ENCODE results near the gene RAI1. TPM values are rescaled to one million over a fixed set of nuclear protein-coding genes. Genes with fewer than 3 reads are reported as not detected.

The RAI1 gene
- total RNA-seq, 1 donor from 2014 or later, result 31.1 TPM

DNA sequence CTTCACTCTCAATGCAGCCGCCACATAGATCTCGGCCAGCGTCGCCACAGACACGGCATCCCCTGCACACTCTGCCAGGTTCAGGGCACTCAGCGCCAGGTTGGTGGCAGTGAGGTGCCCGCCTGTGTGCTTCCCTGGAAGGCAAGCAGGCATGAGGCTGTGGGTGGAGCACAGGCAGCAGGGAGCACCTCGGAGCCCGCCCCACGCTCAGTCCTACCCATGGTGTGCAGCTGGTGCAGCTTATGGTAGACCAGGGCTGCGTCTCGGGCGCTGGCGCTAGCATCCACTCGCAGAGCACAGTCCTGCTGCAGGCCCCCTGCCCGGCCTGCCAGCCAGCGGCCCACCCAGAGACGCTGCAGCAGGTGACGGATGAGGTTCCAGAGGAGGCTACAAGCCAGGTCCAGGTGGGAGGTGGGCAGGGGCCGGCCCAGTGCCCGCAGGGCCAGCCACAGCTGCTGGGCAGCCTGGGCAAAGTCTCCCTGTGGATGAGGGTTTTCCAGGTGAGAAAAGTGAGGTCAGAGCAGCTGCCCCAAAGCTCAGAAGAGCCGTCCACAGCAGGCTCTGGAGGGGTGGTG is 135.1 kb downstream of the RAI1 start:
- no peaks in the 10 kb centered on the region for H3K9me3 ChIP-seq
- intact Hi-C loops (cut with DNase I), result no loop called here
- TF ChIP-seq, protein P1, sequence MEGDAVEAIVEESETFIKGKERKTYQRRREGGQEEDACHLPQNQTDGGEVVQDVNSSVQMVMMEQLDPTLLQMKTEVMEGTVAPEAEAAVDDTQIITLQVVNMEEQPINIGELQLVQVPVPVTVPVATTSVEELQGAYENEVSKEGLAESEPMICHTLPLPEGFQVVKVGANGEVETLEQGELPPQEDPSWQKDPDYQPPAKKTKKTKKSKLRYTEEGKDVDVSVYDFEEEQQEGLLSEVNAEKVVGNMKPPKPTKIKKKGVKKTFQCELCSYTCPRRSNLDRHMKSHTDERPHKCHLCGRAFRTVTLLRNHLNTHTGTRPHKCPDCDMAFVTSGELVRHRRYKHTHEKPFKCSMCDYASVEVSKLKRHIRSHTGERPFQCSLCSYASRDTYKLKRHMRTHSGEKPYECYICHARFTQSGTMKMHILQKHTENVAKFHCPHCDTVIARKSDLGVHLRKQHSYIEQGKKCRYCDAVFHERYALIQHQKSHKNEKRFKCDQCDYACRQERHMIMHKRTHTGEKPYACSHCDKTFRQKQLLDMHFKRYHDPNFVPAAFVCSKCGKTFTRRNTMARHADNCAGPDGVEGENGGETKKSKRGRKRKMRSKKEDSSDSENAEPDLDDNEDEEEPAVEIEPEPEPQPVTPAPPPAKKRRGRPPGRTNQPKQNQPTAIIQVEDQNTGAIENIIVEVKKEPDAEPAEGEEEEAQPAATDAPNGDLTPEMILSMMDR (IDR thresholded peaks at IDR 0.05), result no peak
- no peak overlapping the region for H3K27ac ChIP-seq
- DNase-seq, result no peak
- H3K4me3 ChIP-seq, result no peak overlapping the region
- peaks cover 47% of the 10 kb centered on the region for H3K4me1 ChIP-seq
- no peak for ATAC-seq
- no peaks in the 10 kb centered on the region for H3K27me3 ChIP-seq (ENCODE audit: low read depth)
- H3K36me3 ChIP-seq, result peaks cover 76% of the 10 kb centered on the region

DNA sequence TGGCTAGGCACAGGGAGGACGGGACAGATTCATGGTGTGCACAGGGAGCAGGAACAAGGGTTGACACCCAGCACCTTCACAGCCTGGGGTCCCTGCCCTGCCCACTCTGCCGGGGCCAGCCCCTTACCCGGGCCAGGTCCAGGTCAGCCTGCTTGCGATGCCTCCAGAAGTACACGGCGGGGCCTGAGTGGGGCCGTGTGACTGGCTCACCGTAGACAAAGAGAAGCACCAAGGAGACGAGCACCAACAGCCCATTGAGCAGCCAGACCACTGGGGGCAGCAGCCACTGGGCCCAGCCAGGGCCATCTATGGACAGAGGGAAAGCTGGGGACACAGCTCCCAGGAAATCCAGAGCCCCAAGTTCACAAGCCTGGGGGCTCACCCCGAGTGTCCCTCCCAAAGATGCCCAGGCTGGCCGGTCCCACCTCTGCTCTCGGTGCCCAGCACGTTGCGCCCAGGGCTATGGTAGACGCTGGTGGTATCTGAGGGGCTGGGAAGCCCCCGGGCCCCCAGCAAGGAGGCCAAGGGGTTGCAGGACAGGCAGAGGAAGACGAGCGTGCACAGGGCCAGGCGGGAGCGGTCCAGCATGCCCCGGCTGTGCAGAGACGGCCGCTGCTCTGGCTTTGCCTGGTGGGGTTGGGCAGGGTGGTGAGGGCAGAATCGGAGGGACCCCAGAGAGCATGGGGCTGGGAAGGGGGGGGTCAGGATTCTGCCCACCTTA is 135.7 kb downstream of the RAI1 start:
- Histone ChIP-seq H3K27me3 (ENCODE audit: low read depth) (no peaks in the 10 kb centered on the region), H3K4me3 (no peak overlapping the region), H3K4me1 (peaks cover 48% of the 10 kb centered on the region), H3K9me3 (no peaks in the 10 kb centered on the region), H3K27ac (no peak overlapping the region), H3K36me3 (peaks cover 76% of the 10 kb centered on the region)
- DNase-seq (no peak), ATAC-seq (no peak)
- intact Hi-C loops (cut with DNase I), result no loop called here
- TF ChIP-seq, protein P1 (IDR thresholded peaks at IDR 0.05), result no peak

DNA sequence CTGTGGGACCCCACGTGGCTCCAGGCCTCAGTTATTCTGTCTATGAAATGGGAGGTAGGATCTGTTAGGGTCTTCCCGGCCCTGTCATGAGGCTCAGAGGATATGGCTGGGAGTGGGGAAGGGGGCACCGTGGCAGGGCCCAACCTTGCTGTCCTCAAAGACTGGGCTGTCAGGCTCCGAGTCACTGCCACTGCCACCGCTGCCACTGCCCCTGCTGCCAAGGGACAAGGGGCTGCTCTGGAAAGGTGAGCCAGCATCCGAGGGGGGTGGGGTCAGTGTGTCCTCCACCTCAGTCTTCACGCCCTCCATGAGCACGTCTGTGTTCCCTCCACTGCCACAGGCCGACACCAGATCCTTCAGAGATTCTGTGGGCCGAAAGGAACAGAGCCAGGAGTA is 136.3 kb downstream of the RAI1 start:
- TF ChIP-seq, protein P1 (IDR thresholded peaks at IDR 0.05), result no peak
- intact Hi-C loops (cut with DNase I), result no loop called here
- Histone ChIP-seq H3K36me3 (peaks cover 71% of the 10 kb centered on the region), H3K4me1 (peaks cover 48% of the 10 kb centered on the region), H3K9me3 (no peaks in the 10 kb centered on the region), H3K27me3 (ENCODE audit: low read depth) (no peaks in the 10 kb centered on the region), H3K4me3 (no peak overlapping the region), H3K27ac (no peak overlapping the region)
- ATAC-seq (no peak), DNase-seq (no peak)

DNA sequence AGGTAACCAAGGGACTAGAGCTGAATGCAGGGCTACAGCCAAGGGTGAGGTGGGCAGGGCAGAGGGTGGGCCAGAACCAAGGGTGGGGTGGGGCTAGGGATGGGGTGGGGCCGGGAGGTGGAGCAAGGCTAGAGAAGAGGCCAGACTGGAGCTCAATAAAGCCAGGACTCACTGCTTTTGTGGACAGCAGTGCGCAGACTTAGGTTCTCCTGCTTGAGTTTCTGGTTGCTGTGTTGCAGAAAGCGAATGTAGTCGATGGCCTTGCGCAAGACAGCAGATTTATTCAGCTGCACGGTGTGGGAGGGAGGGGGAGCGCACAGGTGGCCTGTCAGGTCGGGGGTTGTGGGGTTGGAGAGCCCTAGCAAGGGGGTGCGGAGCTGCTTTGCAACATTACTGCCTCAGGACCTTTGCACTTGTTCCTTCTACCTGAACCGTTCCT is 136.8 kb downstream of the RAI1 start:
- Histone ChIP-seq H3K4me1 (peaks cover 52% of the 10 kb centered on the region), H3K9me3 (no peaks in the 10 kb centered on the region), H3K4me3 (no peak overlapping the region), H3K27ac (peak overlapping the region; percentile 18), H3K27me3 (ENCODE audit: low read depth) (no peaks in the 10 kb centered on the region), H3K36me3 (peaks cover 66% of the 10 kb centered on the region)
- intact Hi-C loops (cut with DNase I), result no loop called here
- ATAC-seq (peak; percentile 44 to 54), DNase-seq (peak; percentile 67)
- TF ChIP-seq, protein P1 (IDR thresholded peaks at IDR 0.05), result no peak

DNA sequence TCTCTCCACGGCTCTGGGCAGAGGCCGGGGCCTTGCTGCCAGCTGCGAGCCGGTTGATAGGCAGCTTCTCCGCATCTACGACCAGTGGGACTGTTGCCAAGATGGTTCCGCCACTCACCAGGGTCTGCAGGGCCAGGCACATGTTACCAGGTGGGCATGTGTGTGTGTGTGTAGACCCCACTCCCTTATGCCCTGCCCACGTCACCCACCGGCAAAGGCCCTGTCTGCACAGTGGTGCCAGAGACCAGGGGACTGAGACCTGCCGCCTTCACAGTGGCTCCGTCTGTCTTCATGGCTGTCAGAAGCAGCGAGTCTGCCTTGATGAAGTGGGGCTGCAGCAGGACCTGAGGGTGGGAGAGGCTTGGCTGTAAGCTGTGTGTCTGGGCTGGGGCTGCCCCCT is 137.9 kb downstream of the RAI1 start:
- Histone ChIP-seq H3K27me3 (ENCODE audit: low read depth) (no peaks in the 10 kb centered on the region), H3K36me3 (peaks cover 56% of the 10 kb centered on the region), H3K9me3 (no peaks in the 10 kb centered on the region), H3K27ac (no peak overlapping the region), H3K4me3 (no peak overlapping the region), H3K4me1 (peaks cover 58% of the 10 kb centered on the region)
- no peak for DNase-seq
- intact Hi-C loops (cut with DNase I), result no loop called here
- ATAC-seq, result no peak
- TF ChIP-seq, protein P1 (IDR thresholded peaks at IDR 0.05), result no peak
